Tibial artery (tissue), 4 donors: ENCODE data around the gene GLT8D2.

Source experiments
- DNase-seq, 2 donors: peaks; one replicate each; pipeline ENCODE4 v3.0.0-alpha.2; 2019
- H3K27ac ChIP-seq, 2 donors: fragments of 200-600 bp; sonication (generic) in 1 of 2; 1 replicate in 1 of 2; 2 replicates in 1 of 2; pipeline ENCODE4 v1.5.1; 2018 to 2019; ENCODE audit warnings: mild to moderate bottlenecking in 1 of 2
- H3K27me3 ChIP-seq, 2 donors: fragments of 200-600 bp; sonication (generic) in 1 of 2; one replicate each; pipeline versions ENCODE4 v1.5.1 to v1.6.0; 2016 to 2019
- H3K36me3 ChIP-seq, 3 donors: fragments of 200-600 bp; sonication (generic) in 2 of 3; one replicate each; pipeline ENCODE4 v1.5.1; 2016 to 2019; ENCODE audit warnings: mild to moderate bottlenecking in 2 of 3
- H3K4me1 ChIP-seq, 4 donors: fragments of 200-600 bp; sonication (generic) in 2 of 4; 1 replicate in 3 of 4; 2 replicates in 1 of 4; pipeline ENCODE4 v1.5.1; 2016 to 2019
- H3K4me3 ChIP-seq, 2 donors: fragments of 200-600 bp; sonication (generic) in 1 of 2; 1 replicate in 1 of 2; 2 replicates in 1 of 2; pipeline ENCODE4 v1.5.1; 2018 to 2019; ENCODE audit warnings: mild to moderate bottlenecking in 2 of 2
- H3K9me3 ChIP-seq, 3 donors: fragments of 200-600 bp; sonication (generic) in 1 of 3; one replicate each; pipeline ENCODE4 v1.5.1; 2016 to 2019
- intact Hi-C: fragments of 100-400 bp; cut with DNase I; formaldehyde crosslinking; loops from one replicate; pipeline ENCODE4 v1.15.0; 2023; ENCODE audit warnings: low total_unique reads
- TF ChIP-seq, protein P1 (sequence below), 2 experiments: fragments of 200-600 bp in 1 of 2; fragments of 450-650 bp in 1 of 2; IDR thresholded peaks; one replicate each; pipeline ENCODE4 v1.5.1; 2017 to 2019; ENCODE audit warnings: antibody characterized with exemption in 2 of 2, mild to moderate bottlenecking in 1 of 2, moderate library complexity in 1 of 2

GLT8D2 gene

DNA sequence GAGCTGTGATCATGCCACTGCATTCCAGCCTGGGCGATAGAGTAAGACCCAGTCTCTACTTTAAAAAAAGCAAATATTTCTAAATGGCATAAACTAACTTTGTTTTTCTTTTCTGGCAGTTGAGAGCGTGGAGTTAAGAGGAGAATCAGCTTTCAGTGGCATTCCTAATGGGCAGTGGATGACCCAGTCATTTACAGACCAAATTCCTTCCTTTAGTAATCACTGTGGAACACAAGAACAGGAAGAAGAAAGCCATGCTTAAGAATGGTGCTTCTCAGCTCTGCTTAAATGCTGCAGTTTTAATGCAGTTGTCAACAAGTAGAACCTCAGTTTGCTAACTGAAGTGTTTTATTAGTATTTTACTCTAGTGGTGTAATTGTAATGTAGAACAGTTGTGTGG is 63.2 kb downstream of the GLT8D2 start:
- Histone ChIP-seq H3K27me3 (no peaks in the 10 kb centered on the region), H3K9me3 (no peaks in the 10 kb centered on the region), H3K27ac (no peak overlapping the region), H3K36me3 (peaks cover 37 to 72% (median 65%) of the 10 kb centered on the region in 3 donors), H3K4me1 (no peaks in the 10 kb centered on the region), H3K4me3 (no peak overlapping the region)
- TF ChIP-seq, protein P1, sequence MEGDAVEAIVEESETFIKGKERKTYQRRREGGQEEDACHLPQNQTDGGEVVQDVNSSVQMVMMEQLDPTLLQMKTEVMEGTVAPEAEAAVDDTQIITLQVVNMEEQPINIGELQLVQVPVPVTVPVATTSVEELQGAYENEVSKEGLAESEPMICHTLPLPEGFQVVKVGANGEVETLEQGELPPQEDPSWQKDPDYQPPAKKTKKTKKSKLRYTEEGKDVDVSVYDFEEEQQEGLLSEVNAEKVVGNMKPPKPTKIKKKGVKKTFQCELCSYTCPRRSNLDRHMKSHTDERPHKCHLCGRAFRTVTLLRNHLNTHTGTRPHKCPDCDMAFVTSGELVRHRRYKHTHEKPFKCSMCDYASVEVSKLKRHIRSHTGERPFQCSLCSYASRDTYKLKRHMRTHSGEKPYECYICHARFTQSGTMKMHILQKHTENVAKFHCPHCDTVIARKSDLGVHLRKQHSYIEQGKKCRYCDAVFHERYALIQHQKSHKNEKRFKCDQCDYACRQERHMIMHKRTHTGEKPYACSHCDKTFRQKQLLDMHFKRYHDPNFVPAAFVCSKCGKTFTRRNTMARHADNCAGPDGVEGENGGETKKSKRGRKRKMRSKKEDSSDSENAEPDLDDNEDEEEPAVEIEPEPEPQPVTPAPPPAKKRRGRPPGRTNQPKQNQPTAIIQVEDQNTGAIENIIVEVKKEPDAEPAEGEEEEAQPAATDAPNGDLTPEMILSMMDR (IDR thresholded peaks at IDR 0.05): no peak
- intact Hi-C loops: no loop called here
- no peak for DNase-seq

DNA sequence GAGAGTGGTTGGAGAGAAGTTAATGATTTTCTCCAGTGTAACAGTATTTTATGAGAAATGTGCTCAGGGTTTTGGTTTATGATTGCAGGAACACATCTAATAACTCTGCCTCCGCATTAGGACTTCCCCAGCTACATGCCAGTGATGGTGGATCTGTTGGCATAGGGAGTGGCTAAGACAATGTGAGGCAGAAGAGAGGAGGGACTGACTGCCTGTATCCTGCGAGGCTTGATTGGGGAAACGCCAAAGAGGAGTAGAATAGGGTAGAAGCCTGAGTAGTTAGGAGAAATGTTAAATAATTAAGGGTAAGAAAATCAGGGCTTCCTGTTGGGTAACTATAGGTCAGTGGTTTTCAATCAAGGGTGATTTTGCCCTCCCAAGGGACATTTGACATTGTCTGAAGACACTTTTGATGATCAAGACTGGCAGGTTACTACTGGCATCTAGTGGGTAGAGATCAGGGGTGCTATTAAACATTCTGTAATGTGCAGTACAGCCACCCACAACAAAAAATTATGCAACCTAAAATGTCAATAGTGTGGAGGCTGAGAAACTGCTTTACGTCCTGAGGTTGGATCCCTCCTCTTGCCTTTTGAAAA is 71.5 kb downstream of the GLT8D2 start:
- DNase-seq: no peak
- Histone ChIP-seq H3K4me1 (peaks cover 0 to 7% (median 0%) of the 10 kb centered on the region in 4 donors), H3K4me3 (no peak overlapping the region), H3K27ac (no peak overlapping the region), H3K27me3 (no peaks in the 10 kb centered on the region), H3K9me3 (no peaks in the 10 kb centered on the region), H3K36me3 (peaks cover 51 to 64% (median 55%) of the 10 kb centered on the region in 3 donors)
- intact Hi-C loops: no loop called here
- TF ChIP-seq, protein P1 (IDR thresholded peaks at IDR 0.05): no peak

DNA sequence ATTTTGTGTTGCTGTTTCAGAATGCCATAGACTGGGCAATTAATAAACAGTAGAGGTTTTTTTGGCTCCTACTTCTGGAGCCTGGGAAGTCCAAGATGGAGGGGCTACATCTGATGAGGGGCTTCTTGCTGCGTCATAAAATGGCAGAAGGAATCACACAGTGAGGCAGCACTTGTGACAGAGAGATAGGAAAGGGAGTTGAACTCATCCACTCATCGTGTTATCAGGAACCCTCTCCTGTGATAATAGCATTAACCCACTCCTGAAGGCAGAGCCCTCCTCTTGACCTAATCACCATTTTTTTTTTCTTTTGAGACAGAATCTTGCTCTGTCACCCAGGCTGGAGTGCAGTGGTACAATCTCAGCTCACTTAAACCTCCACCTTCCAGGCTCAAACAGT is 74.6 kb downstream of the GLT8D2 start:
- TF ChIP-seq, protein P1 (IDR thresholded peaks at IDR 0.05): no peak
- H3K4me1 ChIP-seq: peaks cover 0 to 21% (median under 1%) of the 10 kb centered on the region in 4 donors
- no peak overlapping the region for H3K27ac ChIP-seq
- H3K4me3 ChIP-seq: no peak overlapping the region
- peaks cover 23 to 41% (median 28%) of the 10 kb centered on the region in 3 donors for H3K36me3 ChIP-seq
- no peaks in the 10 kb centered on the region for H3K9me3 ChIP-seq
- intact Hi-C loops: no loop called here
- no peaks in the 10 kb centered on the region for H3K27me3 ChIP-seq
- DNase-seq: no peak

DNA sequence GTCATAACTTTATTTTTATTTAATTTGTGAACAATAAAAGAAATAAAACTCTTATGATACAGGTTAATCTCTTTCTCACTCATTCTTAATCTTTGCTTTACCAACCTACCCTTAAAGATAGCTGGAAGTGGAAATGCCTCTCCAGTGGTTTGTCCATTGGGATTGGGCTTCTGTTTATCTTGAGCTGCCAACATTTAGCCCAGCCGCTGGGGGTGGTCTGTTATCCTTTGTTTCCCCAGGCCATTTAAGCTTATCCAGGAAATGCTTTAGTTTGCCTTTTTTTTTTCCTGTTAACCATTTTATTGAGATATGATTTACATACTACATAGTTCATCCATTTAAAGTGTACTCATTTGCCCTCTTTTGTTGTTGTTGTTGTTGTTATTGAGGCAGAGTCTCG is 76.1 kb downstream of the GLT8D2 start:
- Histone ChIP-seq H3K36me3 (peaks cover 17 to 35% (median 22%) of the 10 kb centered on the region in 3 donors), H3K4me1 (peaks cover 0 to 35% (median 10%) of the 10 kb centered on the region in 4 donors), H3K4me3 (no peak overlapping the region), H3K9me3 (no peaks in the 10 kb centered on the region), H3K27me3 (no peaks in the 10 kb centered on the region), H3K27ac (no peak overlapping the region)
- intact Hi-C loops: no loop called here
- no peak for DNase-seq
- TF ChIP-seq, protein P1 (IDR thresholded peaks at IDR 0.05): no peak

DNA sequence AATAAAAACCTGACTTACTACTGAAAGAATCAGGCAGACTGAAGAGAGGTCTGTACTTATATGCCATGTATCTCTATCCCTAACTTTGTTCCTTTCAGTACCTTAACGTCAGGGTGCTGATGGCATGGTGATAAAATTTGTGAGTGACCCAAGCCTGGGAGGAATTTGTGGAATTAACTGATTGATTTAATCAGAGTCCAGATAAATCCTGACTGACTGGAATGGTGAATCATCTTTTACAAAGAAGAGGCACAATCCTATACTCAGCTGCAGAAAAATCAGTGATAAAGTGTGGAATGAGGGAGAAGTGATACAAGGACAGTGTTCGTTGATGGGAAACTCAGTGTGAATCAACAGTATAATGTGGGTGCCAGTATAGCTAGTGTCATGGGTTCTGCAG is 80.6 kb downstream of the GLT8D2 start:
- no peaks in the 10 kb centered on the region for H3K27me3 ChIP-seq
- DNase-seq: no peak
- peaks cover 0 to 16% (median 0%) of the 10 kb centered on the region in 3 donors for H3K36me3 ChIP-seq
- intact Hi-C loops: loop anchor here (5.0 to 10.0 kb wide), 3 partner anchors 92 to 135 kb away; partner anchors contain the start of gene HCFC2
- no peak overlapping the region for H3K4me3 ChIP-seq
- no peaks in the 10 kb centered on the region for H3K9me3 ChIP-seq
- H3K4me1 ChIP-seq: peaks cover 0 to 60% (median 34%) of the 10 kb centered on the region in 4 donors
- TF ChIP-seq, protein P1 (IDR thresholded peaks at IDR 0.05): no peak
- no peak overlapping the region for H3K27ac ChIP-seq
